HG03280 (cell line): Measurements from ENCODE around the gene CBFB.
"Not testable (repeated sequence)": the region's sequence is repeated elsewhere in the genome, so short reads cannot be mapped to it uniquely, and the experiment has no call there.

Experiments used
- ATAC-seq: cut with Tn5 transposase; IDR thresholded peaks from one replicate; pipeline ENCODE4 v1.9.1; 2021; ENCODE audit warnings: mild to moderate bottlenecking, moderate library complexity; ENCODE audit not compliant: unreplicated experiment

Gene CBFB

GRCh38 chr16:67120025-67120424 is 91.1 kb downstream of the CBFB start:
- no peak for ATAC-seq

- not testable (repeated sequence) for ATAC-seq
These were observed 93.8 kb downstream of the CBFB start for GRCh38 chr16:67122799-67123198.

- no peak for ATAC-seq
These were observed 99.5 kb downstream of the CBFB start for GRCh38 chr16:67128417-67128816.

DNA sequence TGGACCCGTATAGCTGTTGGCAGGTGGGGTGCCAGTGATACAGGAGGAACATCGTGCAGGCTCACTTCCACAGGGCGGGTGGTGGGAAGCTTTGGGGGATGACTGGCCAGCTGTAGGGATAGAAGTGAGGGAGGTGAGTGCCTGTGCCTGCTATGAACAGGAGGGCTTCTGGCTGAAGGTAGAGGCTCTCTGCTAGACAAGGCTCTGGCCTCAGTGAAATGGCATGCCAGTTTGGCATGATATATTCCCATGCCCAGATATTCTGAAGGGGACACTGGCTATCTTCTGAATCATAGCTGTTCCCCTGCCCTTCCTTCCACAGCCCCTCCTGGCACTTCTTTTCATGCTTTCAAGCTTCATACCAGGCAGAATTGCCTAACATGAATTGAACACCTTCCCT is 99.9 kb downstream of the CBFB start:
- no peak for ATAC-seq

- ATAC-seq, result no peak
These were observed 100.5 kb downstream of the CBFB start for GRCh38 chr16:67129422-67129821.

DNA sequence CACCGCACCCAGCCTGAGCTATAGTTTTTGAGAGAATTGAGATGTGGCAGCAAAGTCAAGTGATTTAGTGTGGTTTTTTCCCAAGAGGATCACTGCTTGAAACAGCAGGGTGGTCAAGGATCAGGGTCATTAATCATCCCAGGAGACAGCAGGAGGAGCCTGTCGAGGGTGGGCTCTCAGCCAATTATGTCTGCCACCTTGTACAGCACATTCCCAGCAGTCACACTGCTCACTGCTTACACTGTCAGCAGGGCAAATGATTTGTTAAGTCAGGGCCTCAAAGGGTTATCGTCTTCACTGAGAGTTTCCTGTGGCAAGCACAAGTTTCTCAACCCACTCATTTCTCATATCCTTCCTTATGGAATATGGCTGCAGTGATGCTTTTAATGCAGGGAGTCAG is 108.7 kb downstream of the CBFB start:
- no peak for ATAC-seq

- ATAC-seq, result no peak
These were observed 112.4 kb downstream of the CBFB start for GRCh38 chr16:67141391-67141790.

GRCh38 chr16:67142342-67142741 is 113.4 kb downstream of the CBFB start:
- ATAC-seq, result no peak

DNA sequence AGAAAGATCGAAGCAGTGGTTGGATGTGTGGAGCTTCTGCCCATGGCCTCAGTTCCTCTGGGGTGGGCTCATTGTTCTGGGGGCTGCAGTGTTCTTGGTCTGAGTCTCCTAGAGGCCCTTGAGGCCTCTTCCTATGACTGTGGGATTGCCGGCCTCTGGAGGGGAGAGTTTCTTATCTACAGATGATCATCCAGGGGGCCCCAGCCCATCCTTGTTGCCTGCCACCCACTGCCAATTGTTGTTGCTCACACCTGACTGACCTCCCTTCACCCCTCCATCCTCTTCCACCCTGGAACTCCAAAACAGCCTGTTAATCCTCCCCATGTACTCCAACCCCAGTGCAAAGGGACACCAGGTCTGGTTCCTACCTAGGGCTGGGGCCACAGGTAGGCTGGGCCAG is 116.0 kb downstream of the CBFB start:
- ATAC-seq, result no peak

DNA sequence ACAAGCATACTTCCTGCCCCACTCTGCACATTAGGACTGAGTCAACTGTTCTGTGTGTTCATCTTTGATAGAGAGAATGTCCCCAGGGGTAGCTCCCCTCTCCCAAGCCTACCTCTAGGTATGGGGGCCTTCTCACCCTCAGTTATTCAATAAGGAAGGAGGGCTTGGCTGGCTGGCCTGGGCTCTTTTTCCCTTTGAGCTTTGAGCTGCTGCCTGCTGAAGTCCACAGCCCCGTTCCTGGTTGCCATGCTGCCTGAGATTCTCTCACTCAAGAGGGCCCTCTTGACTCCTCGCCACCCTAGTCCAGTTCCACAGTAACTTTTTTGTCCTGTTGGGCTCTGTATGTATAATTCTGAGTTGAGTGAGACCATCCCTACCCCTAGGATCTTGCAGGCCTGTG is 116.8 kb downstream of the CBFB start:
- ATAC-seq, result no peak

GRCh38 chr16:67146523-67147357 is 117.8 kb downstream of the CBFB start:
- no peak for ATAC-seq

GRCh38 chr16:67147437-67148140 is 118.6 kb downstream of the CBFB start:
- ATAC-seq, result no peak

GRCh38 chr16:67148221-67148620 is 119.3 kb downstream of the CBFB start:
- ATAC-seq, result no peak

- no peak for ATAC-seq
These were observed 119.8 kb downstream of the CBFB start for GRCh38 chr16:67148656-67149275.

- no peak for ATAC-seq
These were observed 120.5 kb downstream of the CBFB start for GRCh38 chr16:67149276-67150046.

DNA sequence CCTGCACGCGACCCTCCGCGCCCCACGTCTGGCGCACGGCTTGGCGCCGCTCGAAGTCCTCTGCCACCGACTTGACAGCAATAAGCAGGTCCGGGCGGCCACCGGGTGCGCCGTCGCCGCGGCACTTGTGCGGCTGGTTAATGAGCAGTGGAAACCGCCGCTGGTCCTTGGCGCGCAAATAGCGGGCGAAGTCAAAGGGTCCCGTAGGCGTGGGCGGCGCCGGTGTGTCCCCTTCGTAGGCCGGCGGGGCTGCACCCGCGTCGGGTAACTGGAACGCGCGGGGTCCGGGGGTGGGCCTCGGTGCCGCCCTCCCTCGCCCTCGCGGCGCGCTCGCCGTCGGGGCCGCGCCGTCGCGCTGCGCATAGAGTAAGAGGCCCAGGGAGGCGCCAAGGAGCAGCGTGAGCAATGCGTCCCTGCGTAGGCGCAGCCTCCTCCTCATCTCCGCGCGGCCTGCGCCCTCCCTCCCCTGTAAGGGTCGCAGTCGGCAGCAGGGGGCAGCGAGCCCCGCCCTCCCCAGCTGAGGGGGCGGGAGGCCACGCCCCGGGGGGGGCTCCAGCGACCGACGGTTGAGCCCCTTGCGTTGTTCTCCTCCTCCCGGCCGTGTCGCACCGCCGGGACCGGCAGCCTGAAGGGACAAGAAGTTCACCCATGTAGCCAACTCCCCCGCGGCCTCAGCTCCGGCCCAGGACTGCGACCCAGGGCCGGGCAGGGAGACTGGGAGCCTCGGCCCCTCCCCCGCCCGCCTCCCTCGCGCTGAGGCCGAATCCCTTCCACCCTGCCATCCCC is 121.3 kb downstream of the CBFB start:
- no peak for ATAC-seq
